Tibial artery (tissue), 4 donors: ENCODE data around the gene KCNJ12.

Experiments used
- DNase-seq, 2 donors: peaks; one replicate each; pipeline ENCODE4 v3.0.0-alpha.2; 2019
- H3K27ac ChIP-seq, 2 donors: fragments of 200-600 bp; sonication (generic) in 1 of 2; 1 replicate in 1 of 2; 2 replicates in 1 of 2; pipeline ENCODE4 v1.5.1; 2018 to 2019; ENCODE audit warnings: mild to moderate bottlenecking in 1 of 2
- H3K27me3 ChIP-seq, 2 donors: fragments of 200-600 bp; sonication (generic) in 1 of 2; one replicate each; pipeline versions ENCODE4 v1.5.1 to v1.6.0; 2016 to 2019
- H3K36me3 ChIP-seq, 3 donors: fragments of 200-600 bp; sonication (generic) in 2 of 3; one replicate each; pipeline ENCODE4 v1.5.1; 2016 to 2019; ENCODE audit warnings: mild to moderate bottlenecking in 2 of 3
- H3K4me1 ChIP-seq, 4 donors: fragments of 200-600 bp; sonication (generic) in 2 of 4; 1 replicate in 3 of 4; 2 replicates in 1 of 4; pipeline ENCODE4 v1.5.1; 2016 to 2019
- H3K4me3 ChIP-seq, 2 donors: fragments of 200-600 bp; sonication (generic) in 1 of 2; 1 replicate in 1 of 2; 2 replicates in 1 of 2; pipeline ENCODE4 v1.5.1; 2018 to 2019; ENCODE audit warnings: mild to moderate bottlenecking in 2 of 2
- H3K9me3 ChIP-seq, 3 donors: fragments of 200-600 bp; sonication (generic) in 1 of 3; one replicate each; pipeline ENCODE4 v1.5.1; 2016 to 2019
- CTCF ChIP-seq, 2 experiments: fragments of 200-600 bp in 1 of 2; fragments of 450-650 bp in 1 of 2; IDR thresholded peaks; one replicate each; pipeline ENCODE4 v1.5.1; 2017 to 2019; ENCODE audit warnings: antibody characterized with exemption in 2 of 2, mild to moderate bottlenecking in 1 of 2, moderate library complexity in 1 of 2
- intact Hi-C: fragments of 100-400 bp; cut with DNase I; formaldehyde crosslinking; loops from one replicate; pipeline ENCODE4 v1.15.0; 2023; ENCODE audit warnings: low total_unique reads

KCNJ12 gene

GRCh38 chr17:21379080-21379711 lies 3.0 kb downstream of the KCNJ12 start:
- no peak for TF ChIP-seq CTCF (IDR thresholded peaks at IDR 0.05)
- Histone ChIP-seq H3K4me3 (no peak overlapping the region), H3K36me3 (no peaks in the 10 kb centered on the region), H3K9me3 (no peaks in the 10 kb centered on the region), H3K27me3 (peaks cover 0 to 74% of the 10 kb centered on the region in 2 donors), H3K4me1 (peaks cover 0 to 31% (median 27%) of the 10 kb centered on the region in 4 donors), H3K27ac (no peak overlapping the region)
- intact Hi-C loops = no loop called here
- no peak for DNase-seq

DNA sequence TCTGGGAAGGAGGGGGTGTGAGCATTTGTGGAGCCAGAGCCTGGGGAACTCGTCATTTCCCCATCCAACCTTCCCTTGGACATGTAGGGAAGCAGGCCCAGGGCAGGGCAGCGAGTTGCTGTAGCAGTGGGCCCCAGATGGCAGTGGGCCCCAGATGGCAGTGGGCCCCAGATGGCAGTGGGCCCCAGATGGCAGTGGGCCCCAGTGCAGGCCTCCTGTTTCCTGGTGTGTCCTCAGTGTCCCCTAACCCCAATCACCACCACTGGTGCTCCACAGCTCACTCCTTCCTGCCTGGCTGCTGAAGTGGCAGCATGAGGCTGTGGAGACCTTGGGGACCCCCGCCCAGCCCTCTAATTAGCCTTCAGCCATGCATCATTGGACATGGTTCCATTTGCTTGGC lies 4.5 kb downstream of the KCNJ12 start:
- TF ChIP-seq CTCF (IDR thresholded peaks at IDR 0.05) = no peak
- intact Hi-C loops = no loop called here
- Histone ChIP-seq H3K27ac (no peak overlapping the region), H3K27me3 (peaks cover 0 to 69% of the 10 kb centered on the region in 2 donors), H3K4me1 (peaks cover 0 to 29% (median 27%) of the 10 kb centered on the region in 4 donors), H3K36me3 (no peaks in the 10 kb centered on the region), H3K9me3 (no peaks in the 10 kb centered on the region), H3K4me3 (no peak overlapping the region)
- no peak for DNase-seq

DNA sequence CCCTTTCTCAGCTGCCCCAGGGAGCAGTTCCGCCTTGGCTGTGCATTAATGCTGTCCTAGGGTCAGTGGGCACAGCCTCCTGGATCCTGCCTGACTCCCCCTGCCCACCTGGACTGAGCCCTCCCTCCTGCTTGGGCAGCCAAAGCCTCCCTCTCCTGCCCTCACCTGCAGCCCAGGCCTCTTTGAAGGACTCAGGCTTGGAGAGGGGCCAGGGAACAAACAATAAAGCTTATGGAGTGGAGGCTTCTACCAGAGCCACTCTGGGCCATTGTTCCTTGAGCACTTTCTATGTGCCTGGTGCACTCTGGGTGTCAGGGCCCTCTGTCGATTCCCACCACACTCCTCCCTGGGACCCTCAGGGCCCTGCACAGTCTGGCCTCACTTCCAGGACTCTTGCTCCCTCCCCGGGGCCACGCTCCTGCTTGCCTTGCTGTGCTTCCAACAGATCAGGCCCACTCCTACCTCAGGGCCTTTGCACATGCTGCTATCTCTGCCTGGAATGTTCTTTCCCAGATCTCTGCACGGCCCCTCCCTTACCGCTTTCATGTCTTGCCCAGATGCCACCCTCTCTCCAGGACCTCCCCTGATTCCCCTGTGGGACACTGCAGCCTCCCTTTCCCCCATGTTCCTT lies 5.0 kb downstream of the KCNJ12 start:
- H3K9me3 ChIP-seq = no peaks in the 10 kb centered on the region
- H3K4me1 ChIP-seq = peaks cover 0 to 24% (median 23%) of the 10 kb centered on the region in 4 donors
- H3K27ac ChIP-seq = no peak overlapping the region
- no peak for DNase-seq
- H3K4me3 ChIP-seq = no peak overlapping the region
- intact Hi-C loops = no loop called here
- peaks cover 0 to 65% of the 10 kb centered on the region in 2 donors for H3K27me3 ChIP-seq
- no peaks in the 10 kb centered on the region for H3K36me3 ChIP-seq
- TF ChIP-seq CTCF (IDR thresholded peaks at IDR 0.05) = no peak

GRCh38 chr17:21382560-21383495 lies 6.7 kb downstream of the KCNJ12 start:
- no peaks in the 10 kb centered on the region for H3K9me3 ChIP-seq
- no peak overlapping the region for H3K27ac ChIP-seq
- peaks cover 0 to 8% (median 7%) of the 10 kb centered on the region in 4 donors for H3K4me1 ChIP-seq
- no peak for TF ChIP-seq CTCF (IDR thresholded peaks at IDR 0.05)
- DNase-seq = no peak
- peaks cover 0 to 50% of the 10 kb centered on the region in 2 donors for H3K27me3 ChIP-seq
- H3K4me3 ChIP-seq = no peak overlapping the region
- no peaks in the 10 kb centered on the region for H3K36me3 ChIP-seq
- intact Hi-C loops = no loop called here

DNA sequence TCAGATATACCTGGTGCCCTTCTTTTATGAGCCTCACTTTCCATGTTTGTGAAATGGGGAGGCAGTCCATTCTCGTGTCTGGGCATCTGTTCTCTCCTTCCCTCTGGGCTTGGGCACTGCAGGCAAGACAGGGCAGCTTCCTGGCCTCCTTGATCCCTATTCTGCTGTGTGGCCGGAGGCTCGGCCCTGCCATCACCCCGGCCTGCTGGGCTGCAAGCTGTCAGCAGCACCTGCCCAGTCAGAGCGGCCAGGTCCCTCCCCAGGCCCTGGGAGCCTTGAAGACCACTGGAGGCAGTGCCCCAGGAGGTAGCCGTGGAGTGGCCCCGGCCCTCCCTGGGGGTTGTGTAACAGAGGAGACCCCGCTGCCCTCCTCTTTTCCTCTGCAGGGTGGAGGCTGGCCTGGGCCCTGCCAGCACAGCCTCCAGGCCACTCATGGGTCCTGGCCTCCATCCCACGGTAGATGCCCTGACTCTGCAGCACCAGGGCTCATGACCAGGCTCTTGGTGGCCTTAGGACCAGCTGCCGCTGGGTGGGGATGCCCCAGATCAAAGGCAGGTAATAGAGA lies 9.2 kb downstream of the KCNJ12 start:
- Histone ChIP-seq H3K9me3 (no peaks in the 10 kb centered on the region), H3K4me1 (no peaks in the 10 kb centered on the region), H3K27ac (no peak overlapping the region), H3K27me3 (peaks cover 0 to 37% of the 10 kb centered on the region in 2 donors), H3K36me3 (no peaks in the 10 kb centered on the region), H3K4me3 (no peak overlapping the region)
- intact Hi-C loops = no loop called here
- no peak for TF ChIP-seq CTCF (IDR thresholded peaks at IDR 0.05)
- DNase-seq = no peak
